Vagina (tissue), 2 donors: ENCODE data around the gene DNAH6. TPM values are rescaled to one million over a fixed set of nuclear protein-coding genes. Genes with fewer than 3 reads are reported as not detected.

Experiments used
- DNase-seq, 2 donors: peaks; one replicate each; pipeline ENCODE4 v3.0.0-alpha.2; 2017; ENCODE audit errors: extremely low spot score in 2 of 2
- H3K27ac ChIP-seq: fragments of 200-600 bp; sonication (generic); one replicate; pipeline ENCODE4 v1.5.1; 2019
- H3K27me3 ChIP-seq: fragments of 200-600 bp; sonication (generic); one replicate; pipeline ENCODE4 v1.5.1; 2019
- H3K36me3 ChIP-seq, 2 donors: fragments of 200-600 bp; sonication (generic); one replicate each; pipeline ENCODE4 v1.5.1; 2017 to 2019
- H3K4me1 ChIP-seq: fragments of 200-600 bp; sonication (generic); one replicate; pipeline ENCODE4 v1.5.1; 2019
- H3K4me3 ChIP-seq, 2 donors: fragments of 200-600 bp; sonication (generic); 1 replicate in 1 of 2; 2 replicates in 1 of 2; pipeline ENCODE4 v1.5.1; 2016 to 2019
- H3K9me3 ChIP-seq: fragments of 200-600 bp; sonication (generic); one replicate; pipeline ENCODE4 v1.5.1; 2019
- POLR2A ChIP-seq, 2 donors: fragments of 450-650 bp; IDR thresholded peaks; one replicate each; pipeline ENCODE4 v1.6.1; 2017; ENCODE audit warnings: antibody characterized with exemption in 2 of 2, mild to moderate bottlenecking in 2 of 2, moderate library complexity in 2 of 2
- POLR2AphosphoS5 ChIP-seq, 2 donors: sonication (generic); formaldehyde crosslinking; IDR thresholded peaks; one replicate each; pipeline ENCODE4 v1.9.0; 2017; ENCODE audit warnings: antibody characterized with exemption in 2 of 2, mild to moderate bottlenecking in 2 of 2, low read depth in 1 of 2; ENCODE audit not compliant: insufficient read depth in 1 of 2
- intact Hi-C: fragments of 100-400 bp; cut with DNase I; formaldehyde crosslinking; loops from one replicate; pipeline ENCODE4 v1.15.1; 2023
- total RNA-seq: library from RNA; depleted of rRNA; stranded (reverse); fragments of >200 nt; gene quantifications from one replicate; pipeline ENCODE4 v1.2.3, GENCODE V29; 2016
- TF ChIP-seq, protein P1 (sequence below), 3 experiments: fragments of 450-650 bp in 2 of 3; fragments of 200-600 bp in 1 of 3; sonication (generic) in 1 of 3; IDR thresholded peaks; one replicate each; pipeline ENCODE4 v1.5.1; 2017 to 2019; ENCODE audit warnings: antibody characterized with exemption in 3 of 3, mild to moderate bottlenecking in 2 of 3, moderate library complexity in 2 of 3

The DNAH6 gene
- total RNA-seq, 1 donor from 2014 or later = 0.49 TPM

DNA sequence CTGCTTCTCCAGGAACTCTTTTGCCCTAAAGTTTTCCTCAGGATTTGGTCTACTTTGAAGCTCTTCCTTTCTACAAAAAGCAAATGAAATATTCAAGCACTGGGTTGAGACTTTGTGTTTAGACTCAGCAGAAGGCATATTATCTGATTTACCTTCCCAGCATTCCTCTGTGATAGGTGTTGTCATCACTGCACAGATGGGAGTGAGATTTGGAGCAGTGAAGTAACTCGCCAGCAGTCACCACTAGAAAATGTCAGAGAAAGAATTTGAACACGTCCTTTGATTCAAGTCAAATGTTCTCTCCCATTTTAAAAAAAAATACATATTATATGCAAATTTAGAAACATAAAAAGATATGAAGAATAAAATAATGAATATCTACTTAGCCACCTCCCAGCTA, 112.2 kb downstream of the DNAH6 start:
- no peak for DNase-seq
- H3K9me3 ChIP-seq = no peaks in the 10 kb centered on the region
- intact Hi-C loops = no loop called here
- TF ChIP-seq, protein P1, sequence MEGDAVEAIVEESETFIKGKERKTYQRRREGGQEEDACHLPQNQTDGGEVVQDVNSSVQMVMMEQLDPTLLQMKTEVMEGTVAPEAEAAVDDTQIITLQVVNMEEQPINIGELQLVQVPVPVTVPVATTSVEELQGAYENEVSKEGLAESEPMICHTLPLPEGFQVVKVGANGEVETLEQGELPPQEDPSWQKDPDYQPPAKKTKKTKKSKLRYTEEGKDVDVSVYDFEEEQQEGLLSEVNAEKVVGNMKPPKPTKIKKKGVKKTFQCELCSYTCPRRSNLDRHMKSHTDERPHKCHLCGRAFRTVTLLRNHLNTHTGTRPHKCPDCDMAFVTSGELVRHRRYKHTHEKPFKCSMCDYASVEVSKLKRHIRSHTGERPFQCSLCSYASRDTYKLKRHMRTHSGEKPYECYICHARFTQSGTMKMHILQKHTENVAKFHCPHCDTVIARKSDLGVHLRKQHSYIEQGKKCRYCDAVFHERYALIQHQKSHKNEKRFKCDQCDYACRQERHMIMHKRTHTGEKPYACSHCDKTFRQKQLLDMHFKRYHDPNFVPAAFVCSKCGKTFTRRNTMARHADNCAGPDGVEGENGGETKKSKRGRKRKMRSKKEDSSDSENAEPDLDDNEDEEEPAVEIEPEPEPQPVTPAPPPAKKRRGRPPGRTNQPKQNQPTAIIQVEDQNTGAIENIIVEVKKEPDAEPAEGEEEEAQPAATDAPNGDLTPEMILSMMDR (IDR thresholded peaks at IDR 0.05) = no peak
- TF ChIP-seq POLR2A (IDR thresholded peaks at IDR 0.05) = no peak
- no peak for TF ChIP-seq POLR2AphosphoS5 (IDR thresholded peaks at IDR 0.05; ENCODE audit: insufficient read depth in 1 of 2, low read depth in 1 of 2)
- H3K36me3 ChIP-seq = no peaks in the 10 kb centered on the region
- H3K27ac ChIP-seq = no peak overlapping the region
- H3K4me3 ChIP-seq = no peak overlapping the region
- no peaks in the 10 kb centered on the region for H3K4me1 ChIP-seq
- no peaks in the 10 kb centered on the region for H3K27me3 ChIP-seq

DNA sequence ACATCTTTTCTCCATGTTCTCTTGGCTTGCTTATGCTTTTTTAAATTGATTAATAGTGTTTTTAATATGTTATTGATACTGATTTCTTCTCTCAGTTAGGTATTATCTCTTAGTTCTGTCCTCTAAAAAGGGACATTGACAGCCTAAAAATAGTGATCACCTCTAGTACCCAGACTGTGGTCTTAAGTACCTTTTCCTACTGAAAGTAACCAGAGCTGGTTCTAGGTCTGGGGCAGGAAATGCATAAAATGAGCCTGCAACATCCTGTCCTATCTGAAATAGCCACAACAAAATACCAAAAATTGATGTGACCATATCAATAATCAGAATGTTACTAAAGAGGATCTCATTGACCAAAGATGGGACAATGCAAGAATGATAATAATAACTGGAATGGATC, 113.3 kb downstream of the DNAH6 start:
- H3K9me3 ChIP-seq = no peaks in the 10 kb centered on the region
- no peaks in the 10 kb centered on the region for H3K36me3 ChIP-seq
- no peak for DNase-seq
- no peaks in the 10 kb centered on the region for H3K27me3 ChIP-seq
- TF ChIP-seq POLR2AphosphoS5 (IDR thresholded peaks at IDR 0.05; ENCODE audit: insufficient read depth in 1 of 2, low read depth in 1 of 2) = no peak
- TF ChIP-seq POLR2A (IDR thresholded peaks at IDR 0.05) = no peak
- TF ChIP-seq, protein P1 (IDR thresholded peaks at IDR 0.05) = no peak
- H3K4me3 ChIP-seq = no peak overlapping the region
- no peak overlapping the region for H3K27ac ChIP-seq
- intact Hi-C loops = no loop called here
- H3K4me1 ChIP-seq = no peaks in the 10 kb centered on the region

DNA sequence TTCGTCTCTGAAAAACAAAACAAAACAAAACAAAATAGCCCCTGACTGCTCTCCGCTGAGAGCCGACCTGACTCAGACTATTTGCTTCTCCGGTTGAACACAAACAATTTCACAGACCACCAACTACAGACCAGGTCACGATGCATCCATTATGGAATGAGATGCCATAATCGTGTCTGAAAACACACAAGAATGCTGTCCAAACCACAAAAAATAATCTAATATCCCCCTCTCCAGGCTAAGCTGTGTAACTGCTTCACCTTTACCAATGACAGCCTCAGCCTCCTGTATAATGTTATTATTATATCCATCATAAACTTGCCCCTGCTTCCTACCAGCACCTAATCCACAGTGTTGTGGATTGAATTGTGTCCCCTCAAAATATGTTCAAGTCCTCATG, 114.7 kb downstream of the DNAH6 start:
- Histone ChIP-seq H3K4me1 (no peaks in the 10 kb centered on the region), H3K27me3 (no peaks in the 10 kb centered on the region), H3K4me3 (no peak overlapping the region), H3K27ac (no peak overlapping the region), H3K9me3 (no peaks in the 10 kb centered on the region), H3K36me3 (no peaks in the 10 kb centered on the region)
- intact Hi-C loops = no loop called here
- TF ChIP-seq POLR2A (IDR thresholded peaks at IDR 0.05) = no peak
- TF ChIP-seq, protein P1 (IDR thresholded peaks at IDR 0.05) = peak in 1 of 3 experiments; percentile 5
- DNase-seq = no peak

DNA sequence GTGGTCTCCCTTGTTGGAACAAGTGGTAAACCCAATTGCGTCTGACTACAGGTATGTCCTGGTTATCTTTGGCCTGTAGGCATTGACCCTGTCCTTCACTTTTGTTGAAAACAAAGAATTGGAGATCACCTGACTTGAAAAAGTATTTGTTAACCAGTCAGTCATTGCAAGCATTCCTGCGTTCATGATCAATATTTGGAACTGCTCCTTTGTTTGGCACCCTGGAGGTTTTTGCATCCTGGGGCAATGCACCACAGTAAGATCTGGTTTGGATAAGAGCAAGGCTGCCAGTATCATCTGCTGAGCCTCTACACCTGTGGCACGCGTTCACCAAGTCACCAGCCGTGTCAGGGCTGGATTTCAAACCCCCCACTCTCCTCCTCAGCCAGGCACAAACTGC, 115.7 kb downstream of the DNAH6 start:
- DNase-seq = no peak
- intact Hi-C loops = no loop called here
- TF ChIP-seq POLR2AphosphoS5 (IDR thresholded peaks at IDR 0.05; ENCODE audit: insufficient read depth in 1 of 2, low read depth in 1 of 2) = no peak
- TF ChIP-seq, protein P1 (IDR thresholded peaks at IDR 0.05) = no peak
- TF ChIP-seq POLR2A (IDR thresholded peaks at IDR 0.05) = no peak
- no peak overlapping the region for H3K27ac ChIP-seq
- no peaks in the 10 kb centered on the region for H3K9me3 ChIP-seq
- no peak overlapping the region for H3K4me3 ChIP-seq
- H3K27me3 ChIP-seq = no peaks in the 10 kb centered on the region
- H3K36me3 ChIP-seq = no peaks in the 10 kb centered on the region
- H3K4me1 ChIP-seq = no peaks in the 10 kb centered on the region

DNA sequence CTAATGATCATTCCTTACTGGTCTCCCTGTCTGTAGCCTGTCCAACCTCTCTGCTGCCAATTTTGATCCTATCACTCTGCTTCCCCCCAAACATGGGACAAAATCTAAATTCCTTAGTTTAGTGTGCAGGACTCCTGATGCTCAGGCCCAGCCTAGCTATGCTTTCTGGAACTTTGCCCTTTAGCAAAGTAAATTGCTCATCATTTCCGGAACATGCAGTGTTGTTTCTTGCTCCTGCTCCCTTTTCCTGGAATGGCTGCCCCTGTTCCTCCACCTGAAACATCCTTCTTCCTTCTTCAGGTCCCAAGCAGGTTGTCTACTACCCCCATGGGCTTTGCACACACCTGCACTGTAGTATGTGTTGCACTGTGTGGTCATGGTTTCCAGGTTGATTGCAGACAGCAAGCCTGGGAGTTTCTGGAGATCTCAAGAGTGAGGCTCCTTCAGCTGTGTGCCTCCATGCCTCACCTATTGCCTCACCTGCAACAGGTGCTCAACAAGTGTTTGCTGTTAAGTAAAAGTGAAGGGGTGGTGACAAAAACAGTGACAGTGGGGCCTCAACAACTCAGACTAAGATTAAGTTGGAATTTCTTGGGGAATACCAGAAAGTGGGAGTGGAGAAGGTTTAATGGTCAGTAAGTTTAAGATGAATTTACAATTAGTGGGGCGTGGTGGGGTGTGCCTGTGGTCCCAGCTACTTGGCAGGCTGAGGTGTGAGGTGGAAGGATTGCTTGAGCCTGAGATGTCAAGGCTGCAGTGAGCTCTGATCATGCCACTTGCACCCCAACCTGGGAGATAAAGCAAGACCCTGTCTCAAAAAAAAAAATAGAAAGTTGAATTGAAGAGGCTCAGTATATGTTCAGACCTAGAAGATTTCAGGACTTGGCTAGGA, 120.0 kb downstream of the DNAH6 start:
- no peak for DNase-seq
- TF ChIP-seq POLR2A (IDR thresholded peaks at IDR 0.05) (no peak), POLR2AphosphoS5 (IDR thresholded peaks at IDR 0.05; ENCODE audit: insufficient read depth in 1 of 2, low read depth in 1 of 2) (no peak)
- TF ChIP-seq, protein P1 (IDR thresholded peaks at IDR 0.05) = no peak
- Histone ChIP-seq H3K4me3 (no peak overlapping the region), H3K36me3 (no peaks in the 10 kb centered on the region), H3K9me3 (no peaks in the 10 kb centered on the region), H3K27me3 (no peaks in the 10 kb centered on the region), H3K27ac (no peak overlapping the region), H3K4me1 (no peaks in the 10 kb centered on the region)
- intact Hi-C loops = no loop called here
